HG02610 (cell line): Measurements from ENCODE around the gene FBXO3.

Source experiments
- ATAC-seq: cut with Tn5 transposase; IDR thresholded peaks from one replicate; pipeline ENCODE4 v1.9.1; 2021; ENCODE audit warnings: mild to moderate bottlenecking, moderate library complexity; ENCODE audit not compliant: unreplicated experiment

Gene FBXO3

GRCh38 chr11:33704240-33705002, 69.9 kb downstream of the FBXO3 start:
- no peak for ATAC-seq

- no peak for ATAC-seq
Observed at GRCh38 chr11:33703788-33704187, 70.5 kb downstream of the FBXO3 start.

GRCh38 chr11:33703234-33703633, 71.1 kb downstream of the FBXO3 start:
- ATAC-seq: no peak

GRCh38 chr11:33701302-33702230, 72.8 kb downstream of the FBXO3 start:
- no peak for ATAC-seq

- ATAC-seq: peak; percentile 85
Observed at GRCh38 chr11:33700502-33701271, 73.6 kb downstream of the FBXO3 start, which contains the start of gene C11orf91. Gene C11orf91, minus strand, starts transcription at chr11:33700826. Its CDS starts 86 bp downstream, at chr11:33700740.

GRCh38 chr11:33700063-33700501, 74.2 kb downstream of the FBXO3 start:
- no peak for ATAC-seq

- no peak for ATAC-seq
Observed at GRCh38 chr11:33699515-33700062, 74.7 kb downstream of the FBXO3 start.

GRCh38 chr11:33698921-33699320, 75.4 kb downstream of the FBXO3 start:
- ATAC-seq: no peak

GRCh38 chr11:33697997-33698396, 76.3 kb downstream of the FBXO3 start:
- no peak for ATAC-seq

- ATAC-seq: no peak
Observed at GRCh38 chr11:33696931-33697638, 77.2 kb downstream of the FBXO3 start.

GRCh38 chr11:33696411-33696810, 77.9 kb downstream of the FBXO3 start:
- no peak for ATAC-seq

GRCh38 chr11:33695051-33695566, 79.2 kb downstream of the FBXO3 start:
- ATAC-seq: no peak

- no peak for ATAC-seq
Observed at GRCh38 chr11:33694346-33695050, 79.8 kb downstream of the FBXO3 start.

GRCh38 chr11:33692541-33692940, 81.8 kb downstream of the FBXO3 start:
- no peak for ATAC-seq

GRCh38 chr11:33692013-33692504, 82.3 kb downstream of the FBXO3 start:
- ATAC-seq: no peak

GRCh38 chr11:33691066-33691864, 83.1 kb downstream of the FBXO3 start:
- no peak for ATAC-seq
